ENCODE data around the gene DNAJC10.
"Not testable (repeated sequence)": the region's sequence is repeated elsewhere in the genome, so short reads cannot be mapped to it uniquely, and the experiment has no call there.

Gene DNAJC10

DNA sequence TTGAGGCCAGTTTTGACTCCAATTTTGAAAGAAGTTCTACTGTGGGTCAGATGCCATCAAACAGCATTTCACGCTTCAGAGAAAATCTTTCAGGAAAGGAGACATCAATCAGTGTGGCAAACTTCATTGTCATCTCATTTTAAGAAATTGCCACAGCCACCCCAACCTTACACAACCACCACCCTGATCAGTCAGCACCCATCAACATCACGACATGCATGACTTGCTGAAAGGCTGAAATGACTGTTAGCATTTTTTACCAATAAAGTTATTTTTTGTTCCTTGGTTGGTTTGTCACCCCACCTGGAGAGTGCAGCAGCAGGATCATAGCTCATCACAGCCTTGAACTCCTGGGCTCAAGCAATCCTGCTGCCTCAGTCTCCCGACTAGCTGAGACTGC is 10.4 kb downstream of the DNAJC10 start:
- DNase-seq: no peak

DNA sequence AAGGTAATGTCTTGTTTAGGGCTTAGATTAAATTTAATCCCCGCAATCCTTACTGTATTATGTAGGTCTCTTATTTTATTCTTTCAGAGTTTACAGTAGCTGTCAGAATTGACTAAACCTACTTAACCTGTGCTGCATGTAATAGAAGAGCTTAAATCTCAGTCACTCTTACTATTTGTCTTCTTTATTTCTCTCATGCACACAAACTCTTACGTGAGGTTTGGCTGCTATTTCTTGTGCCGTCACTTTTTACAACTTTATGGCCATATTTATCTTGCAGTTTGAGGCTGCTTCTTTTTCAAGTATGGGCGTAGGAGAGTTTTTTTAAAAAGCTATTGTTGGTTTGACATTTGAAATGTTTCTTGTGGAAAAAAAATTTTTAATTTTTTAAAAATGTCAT is 12.0 kb downstream of the DNAJC10 start:
- DNase-seq: no peak

DNA sequence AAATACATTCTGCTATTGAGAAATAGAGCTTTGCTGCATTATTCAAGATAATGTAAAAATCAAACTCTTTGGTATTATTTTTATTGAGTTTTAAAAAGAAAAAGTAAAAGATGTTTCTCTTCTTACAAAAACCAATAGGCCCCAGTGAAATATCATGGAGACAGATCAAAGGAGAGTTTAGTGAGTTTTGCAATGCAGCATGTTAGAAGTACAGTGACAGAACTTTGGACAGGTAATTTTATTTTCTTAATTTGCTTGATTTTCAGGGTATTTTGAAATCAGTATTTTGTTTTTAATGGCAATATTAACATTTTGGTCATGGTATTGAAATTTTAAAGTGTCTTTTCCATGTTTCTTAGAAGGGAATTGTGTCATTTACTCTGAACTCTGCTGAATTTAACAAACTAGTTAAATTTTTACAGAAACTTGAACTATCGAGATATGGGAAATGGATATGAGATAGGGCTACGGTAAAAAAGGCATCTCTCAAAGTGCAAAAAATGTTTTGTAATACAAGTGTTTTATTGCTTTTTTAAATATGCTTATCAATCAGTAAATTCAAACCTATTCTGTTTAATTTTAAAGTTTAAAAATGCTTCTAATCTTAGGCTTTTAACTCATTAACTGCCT is 13.8 kb downstream of the DNAJC10 start:
- no peak for DNase-seq

DNA sequence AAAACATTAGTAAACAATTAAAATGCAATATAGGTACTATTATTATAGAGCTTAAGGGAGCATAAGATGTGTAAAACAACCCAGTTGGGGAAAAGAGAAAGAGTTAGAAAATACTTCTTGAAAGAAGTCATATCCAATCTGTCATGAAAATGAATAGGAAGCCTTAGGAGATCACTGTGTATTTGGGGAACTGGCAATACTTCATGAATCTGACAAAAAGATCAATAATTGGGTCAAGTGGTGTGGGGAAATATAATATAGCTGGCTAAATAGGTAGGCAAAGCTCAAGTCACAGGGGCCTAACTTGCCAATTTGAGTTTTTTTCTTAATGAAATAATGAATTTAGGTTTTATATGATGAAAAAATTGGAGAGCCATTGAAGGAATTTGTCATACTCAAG is 14.4 kb downstream of the DNAJC10 start:
- DNase-seq: no peak

DNA sequence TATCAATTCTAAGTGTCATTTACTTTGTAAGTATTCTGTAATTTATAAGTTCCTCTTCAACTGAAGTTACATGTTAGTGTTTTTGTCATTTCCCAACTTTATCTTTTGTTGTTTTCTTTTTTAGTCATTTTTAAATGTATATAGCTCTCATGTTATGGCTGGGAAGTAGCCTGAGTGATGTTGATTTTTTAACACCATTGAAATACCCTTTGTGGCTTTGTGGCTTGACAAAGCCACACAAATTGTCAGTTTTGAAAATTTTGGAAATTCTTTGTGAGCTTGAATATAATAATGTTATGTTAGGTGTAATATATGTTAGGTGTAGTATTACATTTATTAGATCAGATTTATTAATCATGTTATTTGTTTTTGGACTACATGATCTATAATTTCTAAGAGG is 16.7 kb downstream of the DNAJC10 start:
- DNase-seq: no peak

DNA sequence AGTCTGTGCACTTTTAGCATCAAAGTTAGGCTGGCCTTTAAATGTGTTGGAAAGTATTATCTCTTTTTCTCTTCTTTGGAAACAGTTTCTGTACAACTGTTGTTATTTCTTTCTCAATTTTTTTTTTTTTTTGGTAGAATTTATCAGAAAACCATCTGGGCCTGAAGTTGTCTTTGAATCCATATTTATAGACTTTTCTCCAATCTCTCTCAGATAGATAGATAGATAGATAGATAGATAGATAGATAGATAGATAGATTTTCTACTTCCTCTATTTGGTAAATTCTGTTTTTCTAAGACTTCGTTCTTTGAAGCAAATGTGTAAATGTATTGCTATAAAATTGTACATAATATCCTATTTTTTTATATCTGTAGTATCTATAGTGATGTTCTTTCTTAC is 17.5 kb downstream of the DNAJC10 start:
- DNase-seq: no peak

DNA sequence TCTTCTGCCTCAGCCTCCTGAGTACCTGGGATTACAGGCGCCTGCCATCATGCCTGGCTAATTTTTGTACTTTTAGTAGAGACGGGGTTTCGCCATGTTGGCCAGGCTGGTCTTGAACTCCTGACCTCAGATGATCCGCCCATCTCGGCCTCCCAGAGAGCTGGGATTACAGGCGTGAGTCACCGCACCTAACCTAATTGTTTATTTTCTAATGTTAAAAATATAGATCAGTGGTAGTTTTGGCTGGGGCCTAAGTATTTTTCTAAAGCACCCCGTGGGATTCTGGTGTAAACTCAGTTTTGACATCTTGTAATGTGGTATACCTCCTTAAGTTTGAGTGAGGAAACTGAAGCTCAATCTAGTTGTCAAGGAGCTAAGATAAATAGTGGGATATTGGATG is 20.8 kb downstream of the DNAJC10 start:
- not testable (repeated sequence) for DNase-seq

DNA sequence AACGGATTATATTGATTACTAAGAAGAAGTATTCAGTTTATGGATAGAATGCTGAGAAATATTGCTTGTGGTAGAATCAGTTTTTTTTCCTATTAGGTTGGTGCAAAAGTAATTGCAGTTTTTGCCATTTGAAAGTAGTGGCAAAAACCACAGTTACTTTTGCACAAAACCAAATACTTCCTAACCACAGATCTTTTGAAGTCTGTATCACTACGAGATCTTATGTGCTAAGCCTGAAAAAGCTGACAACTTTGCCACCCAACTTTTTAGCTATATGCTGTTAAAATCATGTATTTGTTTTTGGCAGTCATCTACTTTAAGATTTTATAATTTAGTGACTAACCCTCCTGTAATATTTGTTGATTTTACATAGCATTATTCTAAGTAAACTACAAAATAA is 24.6 kb downstream of the DNAJC10 start:
- no peak for DNase-seq

DNA sequence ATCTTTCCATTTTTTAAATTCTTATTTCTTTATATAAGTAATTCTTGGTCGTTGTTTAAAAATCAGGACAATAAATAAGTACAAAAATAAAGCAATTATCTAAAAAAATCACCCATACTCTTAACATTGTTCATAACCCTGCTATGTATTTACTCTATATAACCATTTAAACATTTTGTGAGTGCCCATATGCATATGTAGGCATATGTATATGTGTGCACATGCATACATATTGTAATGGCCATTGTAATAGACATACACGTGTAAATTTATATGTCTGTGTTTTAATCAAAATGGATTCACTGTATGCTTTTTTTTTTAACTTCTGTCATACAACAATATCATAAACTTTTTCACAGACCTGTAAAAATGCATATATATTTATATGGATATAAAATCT is 25.6 kb downstream of the DNAJC10 start:
- no peak for DNase-seq

DNA sequence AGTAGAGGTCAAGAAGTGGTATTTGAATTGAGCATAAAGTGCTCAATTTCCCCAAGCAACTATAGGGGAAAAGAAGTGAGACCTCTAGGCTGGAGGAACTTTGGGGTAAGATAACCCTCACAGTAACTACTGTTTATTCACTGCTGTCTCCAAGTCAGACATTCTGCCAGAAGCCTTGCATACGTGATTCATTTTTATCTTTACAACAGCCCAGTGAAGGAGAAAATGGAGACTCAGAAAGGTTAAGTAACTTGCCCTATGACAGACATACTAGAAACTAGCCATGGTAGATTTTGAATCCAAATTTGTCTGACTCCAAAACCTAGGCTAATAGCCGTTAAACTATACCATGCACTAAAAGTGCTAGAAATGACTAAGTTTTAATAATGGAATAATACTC is 28.4 kb downstream of the DNAJC10 start:
- no peak for DNase-seq

DNA sequence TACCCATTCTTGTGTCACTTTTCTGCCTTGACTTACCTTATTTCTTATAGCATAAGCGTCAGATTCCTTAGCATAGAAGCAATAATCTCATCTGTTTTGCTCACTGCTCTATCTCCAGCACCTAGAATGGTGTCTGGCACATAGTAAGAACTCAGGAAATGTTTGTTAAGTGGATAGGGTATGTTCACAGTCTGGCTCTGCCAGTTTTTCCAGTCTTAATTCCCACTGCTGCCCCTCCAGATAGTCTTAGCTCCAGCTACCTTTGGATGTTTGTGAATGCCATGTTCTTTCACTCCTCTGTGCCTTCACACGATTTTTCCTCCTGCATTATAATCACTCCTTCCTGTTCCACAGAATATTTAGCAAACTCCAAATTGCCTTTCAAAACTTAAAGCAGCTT is 29.0 kb downstream of the DNAJC10 start:
- no peak for DNase-seq

DNA sequence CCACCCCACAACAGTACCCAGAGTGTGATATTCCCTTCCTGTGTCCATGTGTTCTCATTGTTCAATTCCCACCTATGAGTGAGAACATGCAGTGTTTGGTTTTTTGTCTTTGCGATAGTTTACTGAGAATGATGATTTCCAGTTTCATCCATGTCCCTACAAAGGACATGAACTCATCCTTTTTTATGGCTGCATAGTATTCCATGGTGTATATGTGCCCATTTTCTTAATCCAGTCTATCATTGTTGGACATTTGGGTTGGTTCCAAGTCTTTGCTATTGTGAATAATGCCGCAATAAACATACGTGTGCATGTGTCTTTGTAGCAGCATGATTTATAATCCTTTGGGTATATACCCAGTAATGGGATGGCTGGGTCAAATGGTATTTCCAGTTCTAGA is 29.8 kb downstream of the DNAJC10 start:
- DNase-seq: not testable (repeated sequence)

DNA sequence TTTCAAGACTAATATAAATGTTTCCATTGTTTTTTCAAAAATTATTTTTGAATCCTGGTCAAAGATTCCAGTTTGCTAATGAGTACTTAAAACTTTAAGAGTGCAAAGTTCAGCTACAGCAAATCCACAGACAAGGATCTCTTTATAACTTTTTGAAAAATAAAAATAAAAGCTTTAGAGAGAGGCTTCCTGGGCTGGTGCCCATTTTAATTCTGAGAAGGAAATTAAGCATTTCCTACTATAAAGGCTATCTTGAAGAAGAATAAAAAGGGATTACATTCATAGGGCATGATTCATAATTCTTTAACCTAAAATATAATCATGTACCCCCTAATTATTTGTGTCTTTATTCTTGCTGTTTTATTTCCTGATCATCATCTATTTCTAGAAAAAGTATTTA is 38.2 kb downstream of the DNAJC10 start:
- DNase-seq: no peak

DNA sequence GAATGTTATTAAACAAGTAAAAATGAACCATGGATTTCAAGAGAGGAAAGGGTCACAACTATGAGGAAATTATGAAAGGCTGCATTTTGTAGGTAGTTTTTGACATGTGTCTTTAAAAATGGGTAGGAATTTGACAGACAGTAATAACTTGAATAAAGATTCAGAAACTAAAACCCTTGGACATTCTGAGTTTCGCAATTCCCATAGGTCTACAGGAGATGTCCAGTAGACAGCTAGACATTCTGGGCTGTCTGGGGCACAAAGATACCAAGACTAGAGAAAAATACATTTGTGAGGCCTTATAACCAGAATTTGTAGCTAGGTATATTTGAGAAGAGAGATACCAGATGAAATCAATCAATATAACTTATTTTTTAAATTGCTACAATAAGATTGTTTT is 42.3 kb downstream of the DNAJC10 start:
- DNase-seq: no peak

DNA sequence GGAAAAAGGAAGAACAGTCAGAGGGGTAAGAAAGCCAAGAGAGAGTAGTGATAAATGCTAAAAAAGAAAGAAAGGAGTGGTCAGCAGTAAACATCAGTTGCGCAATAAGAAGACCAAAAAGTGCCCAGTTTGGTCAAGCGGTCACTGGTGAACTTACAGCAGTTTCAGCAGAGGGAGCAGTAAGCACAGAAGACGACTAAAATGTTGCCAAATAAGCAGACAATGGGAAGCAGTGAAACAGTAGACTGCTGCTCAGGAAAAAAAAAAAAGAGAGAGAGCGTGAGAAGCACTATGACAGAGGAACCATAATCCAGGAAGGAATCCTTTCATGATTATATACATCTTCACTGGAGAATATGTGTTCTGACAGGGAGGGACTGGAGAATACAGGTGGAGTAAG is 45.8 kb downstream of the DNAJC10 start:
- DNase-seq: no peak

DNA sequence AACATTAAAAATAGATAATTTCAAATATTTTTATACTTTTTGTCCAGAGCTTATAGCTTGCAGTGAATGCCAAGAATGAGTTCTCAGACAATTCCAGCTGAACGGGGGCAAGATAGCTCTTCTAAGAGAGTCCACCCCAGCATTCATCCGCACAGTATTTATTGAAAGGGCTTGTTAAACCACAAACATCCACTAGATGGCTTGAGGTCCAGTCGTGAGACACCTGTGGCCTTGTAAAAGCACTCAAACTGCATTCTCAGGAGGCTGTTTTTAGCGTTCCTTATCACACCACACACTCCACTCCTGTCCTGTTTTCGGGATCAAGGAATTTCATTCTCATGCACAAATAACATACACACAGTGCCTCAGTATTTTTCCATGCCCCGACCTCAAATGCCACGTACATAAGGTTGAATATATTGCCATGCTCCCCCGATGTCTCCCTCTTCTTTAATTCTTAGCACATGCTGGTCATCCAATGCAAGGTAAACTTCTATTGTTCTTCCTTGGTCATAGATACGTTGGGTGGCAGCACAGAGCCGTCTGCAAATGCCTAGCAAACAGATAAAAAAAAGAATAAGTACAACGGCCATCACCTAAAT is 47.4 kb downstream of the DNAJC10 start:
- peak in 1 of 2 donors; percentile 4 for DNase-seq

DNA sequence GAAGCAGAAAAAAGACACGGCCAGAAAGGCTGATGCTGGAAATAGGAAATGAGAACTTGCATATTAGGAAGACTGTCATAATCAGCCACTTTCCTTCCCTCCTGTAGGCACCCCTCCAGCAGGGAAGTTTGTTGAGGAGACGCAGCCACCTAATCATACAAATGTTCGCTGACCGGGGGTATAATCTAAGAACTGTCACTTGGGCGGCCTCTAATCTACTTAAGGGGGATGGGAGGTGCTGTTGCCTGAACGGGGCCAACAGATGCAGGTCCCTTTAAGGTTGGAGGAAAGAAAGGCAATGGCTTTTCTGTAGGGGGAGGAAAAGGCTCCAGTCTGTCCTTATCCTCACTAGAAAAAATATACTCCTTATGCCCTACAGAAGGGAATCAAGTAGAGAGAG is 50.6 kb downstream of the DNAJC10 start:
- no peak for DNase-seq

DNA sequence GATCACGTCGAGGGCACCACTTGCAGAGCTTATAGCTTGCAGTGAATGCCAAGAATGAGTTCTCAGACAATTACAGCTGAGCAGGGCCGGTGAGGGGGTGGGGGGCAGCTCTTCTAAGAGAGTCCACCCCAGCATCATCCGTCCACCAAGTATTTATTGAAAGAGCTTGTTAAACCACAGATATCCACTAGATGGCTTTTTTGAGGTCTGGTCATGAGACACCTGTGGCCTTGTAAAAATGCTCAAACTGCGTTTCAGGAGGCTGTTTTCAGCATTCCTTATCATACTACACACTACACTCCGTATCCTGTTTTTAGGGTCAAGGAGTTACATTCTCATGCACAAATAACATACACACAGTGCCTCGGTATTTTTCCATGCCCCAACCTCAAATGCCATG is 51.5 kb downstream of the DNAJC10 start:
- DNase-seq: no peak

DNA sequence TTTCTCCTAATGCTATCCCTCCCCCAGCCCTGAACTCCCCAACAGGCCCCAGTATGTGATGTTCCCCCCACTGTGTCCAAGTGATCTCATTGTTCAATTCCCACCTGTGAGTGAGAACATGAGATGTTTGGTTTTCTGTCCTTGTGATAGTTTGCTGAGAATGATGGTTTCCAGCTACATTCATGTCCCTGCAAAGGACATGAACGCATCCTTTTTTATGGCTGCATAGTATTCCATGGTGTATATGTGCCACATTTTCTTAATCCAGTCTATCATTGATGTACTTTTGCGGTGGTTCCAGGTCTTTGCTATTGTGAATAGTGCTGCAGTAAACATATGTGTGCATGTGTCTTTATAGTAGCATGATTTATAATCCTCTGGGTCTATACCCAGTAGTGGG is 52.9 kb downstream of the DNAJC10 start:
- DNase-seq: not testable (repeated sequence)

DNA sequence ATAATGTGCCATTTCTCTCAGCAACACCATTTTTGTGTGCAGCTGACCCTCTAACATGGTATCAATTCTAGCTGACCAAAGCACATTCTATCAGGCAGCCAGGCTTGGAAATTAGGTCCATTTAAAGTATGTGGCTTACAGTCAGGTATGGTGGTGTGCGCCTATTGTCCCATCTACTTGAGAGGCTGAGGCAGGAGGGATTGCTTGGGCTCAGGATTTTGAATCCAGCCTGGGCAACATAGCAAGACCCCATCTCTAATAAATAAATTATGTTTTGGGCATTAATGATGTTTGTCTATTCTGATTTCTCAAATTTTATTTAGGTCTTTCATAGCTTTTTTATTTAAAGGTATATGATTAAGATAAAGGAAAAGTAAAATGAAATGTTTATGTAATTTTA is 63.3 kb downstream of the DNAJC10 start:
- no peak for DNase-seq

DNA sequence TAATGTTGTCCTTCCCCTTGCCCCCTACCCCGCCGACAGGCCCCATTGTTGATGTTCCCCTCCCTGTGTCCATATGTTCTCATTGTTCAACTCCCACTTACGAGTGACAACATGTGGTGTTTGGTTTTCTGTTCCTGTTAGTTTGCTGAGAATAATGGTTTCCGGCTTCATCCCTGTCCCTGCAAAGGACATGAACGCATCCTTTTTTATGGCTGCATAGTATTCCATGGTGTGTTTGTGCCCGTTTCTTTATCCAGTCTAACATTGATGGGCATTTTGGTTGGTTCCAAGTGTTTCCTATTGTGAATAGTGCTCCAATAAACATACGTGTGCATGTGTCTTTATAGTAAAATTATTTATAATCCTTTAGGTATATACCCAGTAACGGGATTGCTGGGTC is 65.0 kb downstream of the DNAJC10 start:
- not testable (repeated sequence) for DNase-seq

DNA sequence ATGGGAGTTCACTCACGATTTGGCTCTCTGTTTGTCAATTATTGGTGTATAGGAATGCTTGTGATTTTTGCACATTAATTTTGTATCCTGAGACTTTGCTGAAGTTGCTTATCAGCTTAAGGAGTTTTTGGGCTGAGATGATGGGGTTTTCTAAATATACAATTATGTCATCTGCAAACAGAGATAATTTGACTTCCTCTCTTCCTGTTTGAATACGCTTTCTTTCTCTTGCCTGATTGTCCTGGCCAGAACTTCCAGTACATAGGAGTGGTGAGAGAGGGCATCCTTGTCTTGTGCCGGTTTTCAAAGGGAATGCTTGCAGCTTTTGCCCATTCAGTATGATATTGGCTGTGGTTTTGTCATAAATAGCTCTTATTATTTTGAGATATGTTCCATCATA is 66.6 kb downstream of the DNAJC10 start:
- DNase-seq: not testable (repeated sequence)

DNA sequence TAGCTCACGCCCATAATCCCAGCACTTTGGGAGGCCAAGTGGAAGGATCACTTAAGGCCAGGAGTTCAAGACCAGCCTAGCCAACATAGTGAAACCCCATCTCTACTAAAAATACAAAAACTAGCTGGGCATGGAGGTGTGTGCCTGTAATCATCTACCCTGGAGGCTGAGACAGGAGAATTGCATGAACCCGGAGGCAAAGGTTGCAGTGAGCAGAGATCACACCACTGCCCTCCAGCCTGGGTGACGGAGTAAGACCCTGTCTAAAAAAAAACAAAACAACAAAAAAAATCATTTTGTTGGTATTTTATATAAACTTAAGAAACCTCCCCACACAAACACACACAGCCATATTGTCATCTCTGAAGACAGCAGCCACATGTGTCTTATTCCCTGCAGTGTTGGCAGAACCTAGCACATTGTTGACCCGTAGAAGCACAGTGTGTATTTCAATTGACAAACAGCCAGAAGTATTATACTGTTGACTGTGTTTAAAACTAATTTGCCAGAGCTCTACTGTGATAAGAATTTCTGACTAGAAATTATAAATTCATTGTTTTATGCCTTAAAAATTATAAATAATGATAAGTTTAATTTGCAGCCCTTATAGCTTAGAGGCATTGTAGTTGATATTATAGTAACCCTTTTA is 68.1 kb downstream of the DNAJC10 start:
- DNase-seq: no peak

DNA sequence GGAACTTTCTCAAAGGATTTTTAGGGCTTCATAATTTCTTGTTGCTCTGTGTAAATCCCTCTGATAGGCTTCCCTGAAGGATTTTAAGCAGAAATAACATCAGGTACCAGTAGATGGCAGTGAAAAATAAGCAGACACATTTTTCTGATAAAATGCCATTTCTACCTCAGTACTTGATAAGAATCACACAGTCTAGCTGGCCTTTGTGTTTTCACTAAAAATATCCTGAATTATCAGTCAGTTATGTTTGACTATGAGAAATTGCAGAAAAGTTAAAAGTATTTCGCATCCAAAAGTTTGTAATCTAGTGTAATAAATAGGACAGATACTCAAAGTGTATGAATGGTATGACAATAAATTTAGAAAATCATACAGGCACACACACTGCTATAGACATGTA is 68.7 kb downstream of the DNAJC10 start:
- DNase-seq: no peak

DNA sequence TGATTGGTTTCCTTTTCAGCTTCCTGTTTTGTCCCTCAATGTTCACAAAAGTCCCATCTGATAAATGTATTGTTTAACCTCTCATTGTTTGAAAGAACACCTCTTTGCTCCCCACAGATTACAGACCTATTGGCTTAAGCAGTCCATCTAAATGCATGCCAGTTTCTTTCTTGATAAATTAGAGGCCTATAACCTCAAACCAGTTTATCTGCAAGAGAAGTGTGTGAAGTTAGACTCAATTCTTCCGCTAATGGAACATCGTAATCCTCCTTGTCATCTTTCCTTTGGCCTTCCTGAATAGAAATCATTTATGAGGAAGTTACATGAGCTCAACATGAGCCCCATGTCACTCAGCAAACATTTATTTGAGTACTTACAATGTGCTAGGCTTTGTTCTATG is 76.4 kb downstream of the DNAJC10 start:
- DNase-seq: no peak
